Stomach (tissue), 19 donors: ENCODE measurements around the gene ZNF782. TPM values are rescaled to one million over a fixed set of nuclear protein-coding genes. Genes with fewer than 3 reads are reported as not detected.
"Not testable (repeated sequence)": the region's sequence is repeated elsewhere in the genome, so short reads cannot be mapped to it uniquely, and the experiment has no call there.

Source experiments
- DNase-seq, 2 donors: peaks; one replicate each; pipeline versions ENCODE4 v3.0.0 to v3.0.0-alpha.2; 2013 to 2019
- H3K27ac ChIP-seq, 5 donors: fragments of 200-600 bp in 4 of 5; sonication (generic) in 4 of 5; one replicate each; pipeline ENCODE4 v1.5.1; 2013 to 2019; ENCODE audit warnings: mild to moderate bottlenecking in 1 of 5, moderate library complexity in 1 of 5
- H3K27me3 ChIP-seq, 3 donors: fragments of 200-600 bp; sonication (generic); one replicate each; pipeline ENCODE4 v1.5.1; 2017 to 2019; ENCODE audit warnings: mixed run types in 1 of 3
- H3K36me3 ChIP-seq, 4 donors: fragments of 200-600 bp; sonication (generic); 1 replicate in 3 of 4; 2 replicates in 1 of 4; pipeline ENCODE4 v1.5.1; 2016 to 2019
- H3K4me1 ChIP-seq, 4 donors: fragments of 200-600 bp; sonication (generic); one replicate each; pipeline ENCODE4 v1.5.1; 2016 to 2019
- H3K4me3 ChIP-seq, 4 donors: fragments of 200-600 bp; sonication (generic) in 3 of 4; one replicate each; pipeline ENCODE4 v1.5.1; 2016 to 2019; ENCODE audit warnings: mild to moderate bottlenecking in 1 of 4
- H3K9me3 ChIP-seq, 4 donors: fragments of 200-600 bp; sonication (generic); one replicate each; pipeline ENCODE4 v1.5.1; 2016 to 2019
- CTCF ChIP-seq, 7 experiments: fragments of 450-650 bp in 4 of 7; fragments of 200-600 bp in 3 of 7; sonication (generic) in 3 of 7; IDR thresholded peaks; one replicate each; pipeline ENCODE4 v1.5.1; 2016 to 2019; ENCODE audit warnings: antibody characterized with exemption in 7 of 7, control low read depth in 2 of 7, mild to moderate bottlenecking in 1 of 7
- EP300 ChIP-seq: sonication (generic); formaldehyde crosslinking; IDR thresholded peaks from one replicate; pipeline ENCODE4 v1.6.1; 2017; ENCODE audit warnings: antibody characterized with exemption
- POLR2A ChIP-seq, 4 donors: fragments of 450-650 bp; IDR thresholded peaks; one replicate each; pipeline ENCODE4 v1.6.1; 2016; ENCODE audit warnings: antibody characterized with exemption in 4 of 4, control low read depth in 2 of 4, mild to moderate bottlenecking in 1 of 4, moderate library complexity in 1 of 4
- POLR2AphosphoS5 ChIP-seq, 3 donors: sonication (generic); formaldehyde crosslinking; IDR thresholded peaks; one replicate each; pipeline ENCODE4 v1.6.1; 2016; ENCODE audit warnings: antibody characterized with exemption in 3 of 3
- WGBS, 5 donors: extraction: QIAGEN DNeasy Blood & Tissue Kit in 3 of 5; methylation state at CpG; one replicate each; pipeline versions ENCODE4 v1.1.5 to v1.1.7; 2013 to 2018; 5-methylcytosine and 5-hydroxymethylcytosine counted together
- intact Hi-C: fragments of 100-400 bp; cut with DNase I; formaldehyde crosslinking; loops from one replicate; pipeline ENCODE4 v1.15.1; 2023; ENCODE audit warnings: low total_unique reads
- long read RNA-seq, 10 donors: transcript quantifications; one replicate each; lab custom pipeline, GENCODE V29; 2026
- polyA plus RNA-seq, 3 donors: library from polyadenylated mRNA; stranded (reverse); fragments of 200-250 nt; gene quantifications; one replicate each; pipeline ENCODE4 v1.2.3, GENCODE V29; 2013
- total RNA-seq, 5 donors: library from RNA; depleted of rRNA; stranded (reverse); fragments of >200 nt; gene quantifications; one replicate each; pipeline versions ENCODE4 v1.1.0 to v1.2.3, GENCODE V29; 2014 to 2016
- donor health status: healthy with polysubstance abuse.
- donor health status: Bipolar disorder and iron deficiency.
- donor health status: healthy.

ZNF782 gene
- total RNA-seq (10 to 100 TPM; 10.7 to 32.7 (median 18.0) TPM), polyA plus RNA-seq (10 to 100 TPM in 1 of 3 donors, 1 to 10 TPM in 2; 1.2 to 25.8 (median 1.9) TPM)
- long read RNA-seq, donor 1, result 0 reads
- long read RNA-seq, donor 2, partial matches to known transcripts, result 0 of 3 reads
- long read RNA-seq, donor 2, other reads (novel, unspliced or antisense), result 0 of 3 reads
- long read RNA-seq, donor 3, partial matches to known transcripts, result 0 of 1 reads
- long read RNA-seq, donor 3, other reads (novel, unspliced or antisense), result 0 of 1 reads
- long read RNA-seq, donor 4, result 0 reads
- long read RNA-seq, donor 5, partial matches to known transcripts, result 0 of 1 reads
- long read RNA-seq, donor 5, other reads (novel, unspliced or antisense), result 0 of 1 reads
- long read RNA-seq, donor 6, partial matches to known transcripts, result 0 of 1 reads
- long read RNA-seq, donor 6, other reads (novel, unspliced or antisense), result 0 of 1 reads
- long read RNA-seq, donor 7, partial matches to known transcripts, result 0 of 1 reads
- long read RNA-seq, donor 7, other reads (novel, unspliced or antisense), result 0 of 1 reads
- long read RNA-seq, donor 8, result 0 reads
- long read RNA-seq, donor 9, partial matches to known transcripts, result 0 of 1 reads
- long read RNA-seq, donor 9, other reads (novel, unspliced or antisense), result 0 of 1 reads
- long read RNA-seq, donor 10, full-length matches to known transcripts, result 1 of 1 reads
- long read RNA-seq, donor 10, partial matches to known transcripts, result 0 of 1 reads
- long read RNA-seq, donor 10, other reads (novel, unspliced or antisense), result 0 of 1 reads

GRCh38 chr9:96853781-96854650, at the start of gene ZNF782:
Gene ZNF782 (minus strand): TSS chr9:96854514. CDS start chr9:96851961, 2,553 bp downstream.
- Histone ChIP-seq H3K36me3 (no peaks in the 10 kb centered on the region), H3K4me1 (peaks cover 12 to 51% (median 27%) of the 10 kb centered on the region in 4 donors), H3K9me3 (no peaks in the 10 kb centered on the region), H3K27me3 (no peaks in the 10 kb centered on the region), H3K4me3 (peak within 1 kb of the TSS; percentile 75 to 96 (median 86)), H3K27ac (peak within 1 kb of the TSS; percentile 67 to 90 (median 85))
- DNase-seq, result peak; percentile 92 to 98
- TF ChIP-seq EP300, result no peak
- no peak for TF ChIP-seq POLR2A (IDR thresholded peaks at IDR 0.05)
- TF ChIP-seq CTCF (IDR thresholded peaks at IDR 0.05), result no peak
- peak; percentile 24 to 81 (median 77) for TF ChIP-seq POLR2AphosphoS5 (IDR thresholded peaks at IDR 0.05)
- intact Hi-C loops, result loop anchor here (10.0 kb wide), 1 partner anchor 541 kb away; no protein-coding TSS in a partner anchor
- whole genome bisulfite sequencing, 5 donors, result 0% methylated on average over 27 to 67 of the region's 67 CpGs

DNA sequence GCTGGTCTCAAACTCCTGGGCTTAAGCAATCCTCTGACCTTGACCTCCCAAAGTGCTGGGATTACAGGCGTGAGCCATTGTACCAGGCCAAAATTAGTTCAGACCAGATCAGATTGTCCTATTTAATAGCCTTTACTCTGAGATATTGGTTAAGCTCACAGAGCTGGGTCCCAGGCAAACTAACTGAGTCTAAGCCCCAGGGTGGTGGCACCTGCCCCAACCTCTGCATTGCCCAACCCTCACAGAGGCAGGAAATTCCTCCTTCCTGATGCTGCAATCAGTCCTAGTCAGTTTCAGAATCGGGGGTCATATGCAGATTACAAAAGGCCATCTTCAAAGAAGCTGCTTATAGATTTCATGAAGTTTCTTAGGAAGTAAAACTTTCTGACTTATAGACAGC, 45.7 kb upstream of the ZNF782 start:
- H3K27me3 ChIP-seq, H3K9me3 ChIP-seq, H3K27ac ChIP-seq, H3K4me1 ChIP-seq, DNase-seq, intact Hi-C loops, H3K4me3 ChIP-seq: not testable (repeated sequence)
- WGBS, 5 donors, result 88 to 100% (median 95%) methylated on average over 1 of the region's 2 CpGs; no CpG with 5 or more reads in 1 of the 5 donors
- H3K36me3 ChIP-seq, result peaks cover 0 to 26% (median 24%) of the 10 kb centered on the region in 4 donors

DNA sequence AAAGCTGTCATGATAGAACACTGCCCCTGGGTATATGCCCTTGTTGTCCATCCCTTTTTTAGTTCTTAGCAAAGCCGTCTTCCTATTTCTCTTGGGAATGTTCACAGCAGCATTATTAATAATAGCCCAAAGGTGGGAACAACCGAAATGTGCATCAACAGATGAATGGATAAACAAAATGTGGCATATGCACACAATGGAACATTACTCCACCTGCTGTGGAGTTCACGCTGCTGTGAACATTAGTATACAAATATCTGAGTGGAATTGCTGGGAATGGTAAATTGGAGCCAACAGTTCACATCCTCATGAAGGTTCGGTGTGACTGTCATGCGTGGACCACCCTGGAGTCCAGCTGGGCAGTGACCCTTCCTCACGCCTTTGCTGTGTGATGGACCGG, 37.8 kb upstream of the ZNF782 start:
- Histone ChIP-seq H3K27ac (no peak overlapping the region), H3K4me1 (no peaks in the 10 kb centered on the region), H3K4me3 (no peak overlapping the region), H3K36me3 (peaks cover 0 to 55% (median 28%) of the 10 kb centered on the region in 4 donors), H3K27me3 (no peaks in the 10 kb centered on the region), H3K9me3 (no peaks in the 10 kb centered on the region)
- 94 to 96% (median 95%) methylated on average over 7 of the region's 7 CpGs for WGBS, 5 donors
- TF ChIP-seq EP300 (no peak), POLR2A (IDR thresholded peaks at IDR 0.05) (no peak), CTCF (IDR thresholded peaks at IDR 0.05) (no peak), POLR2AphosphoS5 (IDR thresholded peaks at IDR 0.05) (no peak)
- intact Hi-C loops, result no loop called here
- DNase-seq, result no peak

DNA sequence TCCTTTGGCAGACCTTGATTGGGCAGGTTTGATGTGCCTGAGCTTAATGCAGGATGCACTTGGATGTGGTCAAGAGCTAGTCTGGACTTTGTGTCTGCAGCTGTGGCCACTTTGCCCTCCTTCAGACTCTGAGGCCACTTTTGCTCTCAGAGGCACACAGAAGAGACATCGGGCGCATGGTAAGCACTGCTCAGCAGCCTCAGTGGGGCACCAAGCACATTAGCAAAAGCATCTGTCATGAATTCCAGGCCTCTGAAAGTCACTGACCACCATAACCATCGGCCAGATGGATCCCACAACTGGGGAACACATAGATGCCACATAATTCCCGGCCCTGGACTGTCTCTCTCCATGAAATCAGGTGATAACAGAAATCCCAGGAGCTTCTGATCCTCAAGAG, 34.3 kb upstream of the ZNF782 start:
- no peaks in the 10 kb centered on the region for H3K4me1 ChIP-seq
- WGBS, 5 donors, result 85 to 96% (median 96%) methylated on average over 3 to 4 of the region's 4 CpGs
- no peak overlapping the region for H3K27ac ChIP-seq
- H3K36me3 ChIP-seq, result peaks cover 0 to 25% (median 7%) of the 10 kb centered on the region in 4 donors
- DNase-seq, result no peak
- H3K9me3 ChIP-seq, result no peaks in the 10 kb centered on the region
- TF ChIP-seq EP300 (no peak), POLR2A (IDR thresholded peaks at IDR 0.05) (no peak), POLR2AphosphoS5 (IDR thresholded peaks at IDR 0.05) (no peak), CTCF (IDR thresholded peaks at IDR 0.05) (no peak)
- no peaks in the 10 kb centered on the region for H3K27me3 ChIP-seq
- intact Hi-C loops, result no loop called here
- no peak overlapping the region for H3K4me3 ChIP-seq
